Activated CD8-positive, alpha-beta T cell treated with anti-CD3 and anti-CD28 coated beads for 36 hours (primary cell): Measurements from ENCODE around the gene NFXL1. TPM values are rescaled to one million over a fixed set of nuclear protein-coding genes. Genes with fewer than 3 reads are reported as not detected.

Experiments
- ATAC-seq: fragments of 200-7000 bp; cut with Tn5 transposase; one replicate; pipeline ENCODE4 v1.10.0; 2021; ENCODE audit warnings: mild to moderate bottlenecking, moderate library complexity
- CTCF ChIA-PET: fragments of 350-600 bp; sonication (Branson Sonifier 250); formaldehyde crosslinking; loops from one replicate; lab custom pipeline; 2021; ENCODE audit warnings: antibody characterized with exemption; lab: Charles Lee
- POLR2A ChIA-PET: fragments of 350-600 bp; sonication (Branson Sonifier 250); formaldehyde crosslinking; loops from one replicate; lab custom pipeline; 2021; ENCODE audit warnings: antibody characterized with exemption; lab: Charles Lee
- DNase-seq: peaks from one replicate; pipeline ENCODE4 v3.0.0-alpha.2; 2020
- H3K27ac Mint-ChIP-seq: one replicate; pipeline ENCODE4 v1.8.0; 2021; ENCODE audit warnings: mild to moderate bottlenecking, mixed read lengths
- H3K27me3 Mint-ChIP-seq: one replicate; pipeline ENCODE4 v1.8.0; 2021; ENCODE audit warnings: mixed read lengths
- H3K36me3 Mint-ChIP-seq: one replicate; pipeline ENCODE4 v1.8.0; 2021; ENCODE audit warnings: low read depth, mixed read lengths
- H3K4me1 Mint-ChIP-seq: one replicate; pipeline ENCODE4 v1.8.0; 2021; ENCODE audit warnings: low read depth, mixed read lengths
- H3K4me3 Mint-ChIP-seq: one replicate; pipeline ENCODE4 v1.8.0; 2021; ENCODE audit warnings: mild to moderate bottlenecking, moderate library complexity, mixed read lengths
- H3K9me3 Mint-ChIP-seq: one replicate; pipeline ENCODE4 v1.8.0; 2021; ENCODE audit warnings: mixed read lengths
- intact Hi-C: fragments of 100-400 bp; cut with micrococcal nuclease; formaldehyde crosslinking; loops from one replicate; pipeline ENCODE4 v1.10.0; 2022
- total RNA-seq, 2 experiments: library from RNA; stranded (reverse); gene quantifications; one replicate each; pipeline ENCODE4 v1.2.3, GENCODE V29; 2021
- TF ChIP-seq, protein P1 (sequence below): fragments of 200-600 bp; IDR thresholded peaks from one replicate; pipeline ENCODE4 v1.8.0; 2022; ENCODE audit warnings: antibody characterized with exemption, mild to moderate bottlenecking

Gene NFXL1
- total RNA-seq, 2 experiments from 2014 or later = 14.0 to 14.5 TPM

DNA sequence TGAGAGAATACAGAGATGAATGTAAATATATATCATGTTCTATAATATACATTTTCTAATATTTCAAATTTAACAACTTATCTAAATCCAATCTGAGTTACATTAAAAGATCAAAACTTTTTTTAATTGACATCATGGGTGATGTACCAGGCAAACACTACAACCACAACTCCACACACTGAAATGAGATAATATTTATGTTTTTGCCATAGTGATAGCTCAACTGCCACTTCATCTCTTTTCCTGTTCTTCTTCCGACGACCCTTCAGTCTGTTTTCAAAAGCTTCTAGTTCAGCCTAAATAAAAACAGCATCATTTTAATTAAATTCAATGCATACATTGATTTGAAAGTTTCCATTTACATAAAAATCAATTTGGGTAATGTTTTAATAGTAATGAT lies 66.3 kb downstream of the NFXL1 start:
- CTCF ChIA-PET = interaction anchor here (1.3 to 1.8 kb wide), 2 partner anchors 8 to 11 kb away, joined by 5 to 7 read pairs; no protein-coding TSS in a partner anchor
- Mint-ChIP-seq H3K9me3 (no peaks in the 10 kb centered on the region), H3K4me1 (no peaks in the 10 kb centered on the region), H3K36me3 (peaks cover 48% of the 10 kb centered on the region), H3K27ac (no peak overlapping the region), H3K4me3 (no peak overlapping the region), H3K27me3 (no peaks in the 10 kb centered on the region)
- POLR2A ChIA-PET = no interaction called here
- ATAC-seq (no peak), DNase-seq (no peak)
- TF ChIP-seq, protein P1, sequence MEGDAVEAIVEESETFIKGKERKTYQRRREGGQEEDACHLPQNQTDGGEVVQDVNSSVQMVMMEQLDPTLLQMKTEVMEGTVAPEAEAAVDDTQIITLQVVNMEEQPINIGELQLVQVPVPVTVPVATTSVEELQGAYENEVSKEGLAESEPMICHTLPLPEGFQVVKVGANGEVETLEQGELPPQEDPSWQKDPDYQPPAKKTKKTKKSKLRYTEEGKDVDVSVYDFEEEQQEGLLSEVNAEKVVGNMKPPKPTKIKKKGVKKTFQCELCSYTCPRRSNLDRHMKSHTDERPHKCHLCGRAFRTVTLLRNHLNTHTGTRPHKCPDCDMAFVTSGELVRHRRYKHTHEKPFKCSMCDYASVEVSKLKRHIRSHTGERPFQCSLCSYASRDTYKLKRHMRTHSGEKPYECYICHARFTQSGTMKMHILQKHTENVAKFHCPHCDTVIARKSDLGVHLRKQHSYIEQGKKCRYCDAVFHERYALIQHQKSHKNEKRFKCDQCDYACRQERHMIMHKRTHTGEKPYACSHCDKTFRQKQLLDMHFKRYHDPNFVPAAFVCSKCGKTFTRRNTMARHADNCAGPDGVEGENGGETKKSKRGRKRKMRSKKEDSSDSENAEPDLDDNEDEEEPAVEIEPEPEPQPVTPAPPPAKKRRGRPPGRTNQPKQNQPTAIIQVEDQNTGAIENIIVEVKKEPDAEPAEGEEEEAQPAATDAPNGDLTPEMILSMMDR = no peak
- intact Hi-C loops = no loop called here

DNA sequence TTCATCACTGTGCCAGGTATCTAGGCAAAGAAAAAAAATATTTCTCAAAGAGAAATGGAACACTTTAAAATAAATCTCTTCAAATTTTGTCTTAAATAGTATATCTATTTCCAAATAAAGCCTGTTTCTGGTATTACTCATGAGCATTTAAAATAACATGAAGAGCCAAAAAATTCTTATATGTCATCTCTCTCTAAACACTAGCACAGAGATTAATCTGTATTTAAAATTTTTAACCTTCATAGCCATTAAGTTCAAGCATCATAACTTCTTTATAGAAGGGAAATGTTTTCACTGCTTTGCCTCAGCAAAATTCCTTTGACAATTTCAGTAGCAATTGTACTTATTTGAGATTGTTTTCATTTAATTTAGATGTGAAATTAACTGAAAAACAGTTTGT lies 71.4 kb downstream of the NFXL1 start:
- ATAC-seq (no peak), DNase-seq (no peak)
- Mint-ChIP-seq H3K4me1 (peaks cover 13% of the 10 kb centered on the region), H3K36me3 (peaks cover 26% of the 10 kb centered on the region), H3K4me3 (no peak overlapping the region), H3K27ac (no peak overlapping the region), H3K27me3 (no peaks in the 10 kb centered on the region), H3K9me3 (no peaks in the 10 kb centered on the region)
- intact Hi-C loops = no loop called here
- ChIA-PET CTCF (no interaction called here), POLR2A (no interaction called here)
- TF ChIP-seq, protein P1 = no peak

DNA sequence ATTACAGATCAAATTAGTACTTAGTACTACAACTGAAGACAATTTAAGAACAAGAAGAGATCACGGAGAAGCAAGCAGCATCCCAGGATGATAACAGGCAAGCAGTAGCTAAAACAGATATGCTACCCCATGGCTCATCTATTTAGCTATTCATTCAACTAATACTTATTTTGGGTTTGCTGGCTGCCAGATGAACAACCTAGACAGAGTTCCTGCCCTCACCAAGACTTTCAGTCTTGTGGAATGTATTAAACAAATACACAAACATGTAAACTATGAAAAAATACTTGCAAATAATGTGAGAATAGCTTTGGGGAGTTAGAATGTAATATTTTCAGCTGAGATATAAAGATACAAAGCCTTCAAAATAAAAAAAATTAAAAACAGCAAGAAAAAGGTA lies 74.1 kb downstream of the NFXL1 start:
- H3K36me3 Mint-ChIP-seq = peaks cover 8% of the 10 kb centered on the region
- H3K9me3 Mint-ChIP-seq = no peaks in the 10 kb centered on the region
- ATAC-seq (no peak), DNase-seq (no peak)
- no peak overlapping the region for H3K27ac Mint-ChIP-seq
- peaks cover 31% of the 10 kb centered on the region for H3K4me1 Mint-ChIP-seq
- no peak overlapping the region for H3K4me3 Mint-ChIP-seq
- CTCF ChIA-PET = interaction anchor here (0.8 to 3.6 kb wide), 12 partner anchors 9 to 172 kb away, joined by 3 to 19 read pairs (median 5); no protein-coding TSS in a partner anchor
- intact Hi-C loops = no loop called here
- TF ChIP-seq, protein P1 = no peak
- H3K27me3 Mint-ChIP-seq = peaks cover 2% of the 10 kb centered on the region
- POLR2A ChIA-PET = no interaction called here

DNA sequence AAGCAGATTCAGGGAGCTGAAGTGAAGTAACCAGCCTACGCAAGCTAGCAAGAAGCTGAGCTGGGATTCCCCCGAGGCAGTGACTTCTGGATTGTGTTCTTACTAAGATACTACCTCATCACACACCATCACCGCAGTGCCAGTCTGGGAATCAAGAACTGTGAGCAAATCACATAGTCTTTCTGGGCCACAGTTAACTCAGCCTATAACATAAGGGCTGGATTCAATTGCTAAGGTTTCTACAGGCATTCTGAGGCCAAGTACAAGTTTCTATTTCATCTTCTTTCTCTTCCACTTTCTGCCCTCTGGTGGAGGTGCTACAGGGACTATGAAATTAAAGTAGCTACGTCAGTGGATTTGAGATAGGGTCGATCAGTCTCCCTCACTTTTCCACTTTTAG lies 75.1 kb downstream of the NFXL1 start:
- peaks cover 8% of the 10 kb centered on the region for H3K36me3 Mint-ChIP-seq
- ChIA-PET CTCF (interaction anchor here (0.8 to 3.6 kb wide), 15 partner anchors 8 to 171 kb away, joined by 3 to 19 read pairs (median 5); partner anchors contain the start of gene NFXL1), POLR2A (no interaction called here)
- peak; percentile 59 for ATAC-seq
- peak; percentile 56 for DNase-seq
- TF ChIP-seq, protein P1 = peak; percentile 24
- intact Hi-C loops = loop anchor here (5.0 kb wide), 1 partner anchor 152 kb away; no protein-coding TSS in a partner anchor
- no peaks in the 10 kb centered on the region for H3K9me3 Mint-ChIP-seq
- no peak overlapping the region for H3K27ac Mint-ChIP-seq
- no peak overlapping the region for H3K4me3 Mint-ChIP-seq
- H3K4me1 Mint-ChIP-seq = peaks cover 31% of the 10 kb centered on the region
- H3K27me3 Mint-ChIP-seq = peaks cover 4% of the 10 kb centered on the region

DNA sequence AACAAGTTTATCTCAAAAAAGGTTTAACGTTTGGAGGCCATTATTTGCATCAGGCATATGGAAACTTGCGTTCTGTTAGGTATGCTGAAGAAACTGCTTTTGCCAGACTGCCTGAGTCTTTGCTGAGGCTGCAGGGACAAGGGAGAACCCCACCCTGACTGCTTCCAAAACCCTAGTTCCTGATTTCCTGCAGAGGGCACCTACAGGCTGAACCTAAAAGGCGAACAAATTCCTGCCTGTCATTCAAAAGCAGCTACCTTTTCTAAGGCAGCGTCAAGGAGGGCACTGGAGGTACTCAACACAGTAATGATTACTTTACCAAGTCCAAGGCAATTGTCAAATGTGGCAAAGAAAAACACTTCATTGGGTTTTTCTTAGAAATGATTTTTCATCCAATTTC lies 75.9 kb downstream of the NFXL1 start:
- TF ChIP-seq, protein P1 = no peak
- ChIA-PET CTCF (interaction anchor here (1.2 to 2.6 kb wide), 5 partner anchors 20 to 170 kb away, joined by 3 to 32 read pairs (median 9); no protein-coding TSS in a partner anchor), POLR2A (interaction anchor here (0.8 kb wide), 1 partner anchor 241 kb away, joined by 3 read pairs; no protein-coding TSS in a partner anchor)
- intact Hi-C loops = loop anchor here (5.0 kb wide), 1 partner anchor 151 kb away; no protein-coding TSS in a partner anchor
- no peak overlapping the region for H3K27ac Mint-ChIP-seq
- H3K4me3 Mint-ChIP-seq = no peak overlapping the region
- DNase-seq (no peak), ATAC-seq (no peak)
- H3K36me3 Mint-ChIP-seq = peaks cover under 1% of the 10 kb centered on the region
- peaks cover 31% of the 10 kb centered on the region for H3K4me1 Mint-ChIP-seq
- H3K27me3 Mint-ChIP-seq = peaks cover 5% of the 10 kb centered on the region
- no peaks in the 10 kb centered on the region for H3K9me3 Mint-ChIP-seq
